Transverse colon (tissue), 4 donors: ENCODE data around the gene HERC6. TPM values are rescaled to one million over a fixed set of nuclear protein-coding genes. Genes with fewer than 3 reads are reported as not detected.

ENCODE experiments used
- DNase-seq: peaks from one replicate; pipeline ENCODE4 v3.0.0-alpha.2; 2019
- H3K27ac ChIP-seq, 4 donors: fragments of 200-600 bp; sonication (generic); 2 replicates each; pipeline ENCODE4 v1.5.1; 2016 to 2018; ENCODE audit warnings: inconsistent platforms in 4 of 4
- H3K27me3 ChIP-seq: fragments of 200-600 bp; sonication (generic); 2 replicates; pipeline ENCODE4 v1.5.1; 2017; ENCODE audit warnings: inconsistent platforms
- H3K36me3 ChIP-seq, 4 donors: fragments of 200-600 bp; sonication (generic); 2 replicates each; pipeline ENCODE4 v1.5.1; 2017 to 2019; ENCODE audit warnings: inconsistent platforms in 4 of 4
- H3K4me1 ChIP-seq, 4 donors: fragments of 200-600 bp; sonication (generic); 2 replicates each; pipeline ENCODE4 v1.5.1; 2017 to 2020; ENCODE audit warnings: inconsistent platforms in 4 of 4
- H3K4me3 ChIP-seq, 4 donors: fragments of 200-600 bp; sonication (generic); 1 replicate in 1 of 4; 2 replicates in 3 of 4; pipeline versions ENCODE4 v1.5.1 to v1.6.1; 2017 to 2019; ENCODE audit warnings: inconsistent platforms in 4 of 4
- H3K9me3 ChIP-seq, 2 donors: fragments of 200-600 bp; sonication (generic); 2 replicates each; pipeline ENCODE4 v1.5.1; 2017 to 2019; ENCODE audit warnings: inconsistent platforms in 2 of 2
- CTCF ChIP-seq, 5 experiments: fragments of 200-600 bp in 3 of 5; fragments of 450-650 bp in 2 of 5; sonication (generic) in 3 of 5; IDR thresholded peaks; 1 replicate in 2 of 5; 2 replicates in 3 of 5; pipeline ENCODE4 v1.5.1; 2016 to 2017; ENCODE audit warnings: antibody characterized with exemption in 5 of 5, inconsistent platforms in 3 of 5, mild to moderate bottlenecking in 2 of 5, moderate library complexity in 1 of 5
- EP300 ChIP-seq: sonication (generic); formaldehyde crosslinking; IDR thresholded peaks from one replicate; pipeline ENCODE4 v1.6.1; 2017; ENCODE audit warnings: antibody characterized with exemption, low read depth
- POLR2A ChIP-seq: fragments of 450-650 bp; IDR thresholded peaks from one replicate; pipeline ENCODE4 v1.6.1; 2016; ENCODE audit warnings: antibody characterized with exemption, mild to moderate bottlenecking, moderate library complexity
- POLR2AphosphoS5 ChIP-seq, 3 donors: sonication (generic); formaldehyde crosslinking; IDR thresholded peaks; one replicate each; pipeline ENCODE4 v1.6.1; 2016; ENCODE audit warnings: antibody characterized with exemption in 3 of 3
- WGBS, 2 donors: methylation state at CpG; one replicate each; pipeline ENCODE4 v1.1.5; 2018; ENCODE audit warnings: low coverage in 1 of 2; 5-methylcytosine and 5-hydroxymethylcytosine counted together
- in situ Hi-C, 4 donors: fragments of 200-750 bp; cut with MboI; loops; one replicate each; pipeline versions ENCODE4 v1.15.0 to v1.15.1; 2017; ENCODE audit warnings: low sequenced_read_pairs in 3 of 4, low pct_ligation_motif_present in 1 of 4, low pct_unique_long_range_greater_than_20kb in 1 of 4
- intact Hi-C: fragments of 100-400 bp; cut with DNase I; formaldehyde crosslinking; loops from one replicate; pipeline ENCODE4 v1.15.1; 2023; ENCODE audit warnings: low total_unique reads
- total RNA-seq, 4 donors: library from RNA; depleted of rRNA; stranded (reverse); fragments of >200 nt; gene quantifications; one replicate each; pipeline ENCODE4 v1.1.0, GENCODE V29; 2016

The HERC6 gene
- total RNA-seq, 4 donors from 2014 or later, result 3.2 to 15.2 (median 5.8) TPM

GRCh38 chr4:88415982-88416381 lies 37.3 kb downstream of the HERC6 start:
- TF ChIP-seq POLR2AphosphoS5 (IDR thresholded peaks at IDR 0.05), result no peak
- no peak for TF ChIP-seq CTCF (IDR thresholded peaks at IDR 0.05)
- no peak for TF ChIP-seq EP300
- no peak for TF ChIP-seq POLR2A
- no peaks in the 10 kb centered on the region for H3K36me3 ChIP-seq
- H3K27ac ChIP-seq, result peak overlapping the region in 1 of 4 donors; percentile 21
- 48 to 63% methylated on average over 2 of the region's 2 CpGs for WGBS, 2 donors
- intact Hi-C loops, result no loop called here
- H3K9me3 ChIP-seq, result no peaks in the 10 kb centered on the region
- H3K4me3 ChIP-seq, result no peak overlapping the region
- DNase-seq, result peak; percentile 10
- H3K27me3 ChIP-seq, result no peaks in the 10 kb centered on the region
- H3K4me1 ChIP-seq, result peaks cover 0 to 3% (median 0%) of the 10 kb centered on the region in 4 donors
- in situ Hi-C loops, result no loop called here

- H3K36me3 ChIP-seq, result no peaks in the 10 kb centered on the region
- H3K4me1 ChIP-seq, result peaks cover 0 to 3% (median 0%) of the 10 kb centered on the region in 4 donors
- no peak overlapping the region for H3K27ac ChIP-seq
- no peaks in the 10 kb centered on the region for H3K9me3 ChIP-seq
- H3K27me3 ChIP-seq, result no peaks in the 10 kb centered on the region
- 81 to 100% methylated on average over 1 to 3 of the region's 3 CpGs for WGBS, 2 donors
- H3K4me3 ChIP-seq, result no peak overlapping the region
- no peak for DNase-seq
- no peak for TF ChIP-seq POLR2A
- no peak for TF ChIP-seq POLR2AphosphoS5 (IDR thresholded peaks at IDR 0.05)
- no peak for TF ChIP-seq EP300
- TF ChIP-seq CTCF (IDR thresholded peaks at IDR 0.05), result no peak
- in situ Hi-C loops, result no loop called here
- intact Hi-C loops, result no loop called here
Measured at GRCh38 chr4:88418411-88418810, 39.8 kb downstream of the HERC6 start.

- no peak for TF ChIP-seq POLR2AphosphoS5 (IDR thresholded peaks at IDR 0.05)
- TF ChIP-seq EP300, result no peak
- no peak for TF ChIP-seq POLR2A
- TF ChIP-seq CTCF (IDR thresholded peaks at IDR 0.05), result no peak
- H3K27ac ChIP-seq, result no peak overlapping the region
- peaks cover 0 to 3% (median 0%) of the 10 kb centered on the region in 4 donors for H3K4me1 ChIP-seq
- peaks cover 0 to 2% (median 0%) of the 10 kb centered on the region in 4 donors for H3K36me3 ChIP-seq
- no peak overlapping the region for H3K4me3 ChIP-seq
- H3K27me3 ChIP-seq, result no peaks in the 10 kb centered on the region
- in situ Hi-C loops, result no loop called here
- intact Hi-C loops, result no loop called here
- H3K9me3 ChIP-seq, result no peaks in the 10 kb centered on the region
- WGBS, 2 donors, result 69 to 74% methylated on average over 3 to 5 of the region's 5 CpGs
- DNase-seq, result no peak
Measured at GRCh38 chr4:88419874-88420273, 41.2 kb downstream of the HERC6 start.

- WGBS, 2 donors, result 97 to 100% methylated on average over 1 of the region's 1 CpG
Measured at GRCh38 chr4:88420844-88421243, 42.2 kb downstream of the HERC6 start.

More at GRCh38 chr4:88420844-88421243, 42.2 kb downstream of the HERC6 start:
- Histone ChIP-seq H3K4me3 (no peak overlapping the region), H3K9me3 (no peaks in the 10 kb centered on the region), H3K27me3 (no peaks in the 10 kb centered on the region), H3K27ac (no peak overlapping the region), H3K36me3 (peaks cover 0 to 3% (median 0%) of the 10 kb centered on the region in 4 donors), H3K4me1 (peaks cover 0 to under 1% (median 0%) of the 10 kb centered on the region in 4 donors)
- DNase-seq, result no peak
- in situ Hi-C loops, result no loop called here
- intact Hi-C loops, result no loop called here
- TF ChIP-seq POLR2AphosphoS5 (IDR thresholded peaks at IDR 0.05), result no peak
- no peak for TF ChIP-seq POLR2A
- no peak for TF ChIP-seq CTCF (IDR thresholded peaks at IDR 0.05)
- TF ChIP-seq EP300, result no peak
